Uterus (tissue), 4 donors: Measurements from ENCODE around the gene SLC29A2. TPM values are rescaled to one million over a fixed set of nuclear protein-coding genes. Genes with fewer than 3 reads are reported as not detected.

Source experiments
- DNase-seq, 2 donors: peaks; one replicate each; pipeline ENCODE4 v3.0.0-alpha.2; 2019 to 2020
- H3K27ac ChIP-seq, 2 donors: fragments of 200-600 bp; sonication (generic); 1 replicate in 1 of 2; 2 replicates in 1 of 2; pipeline ENCODE4 v1.5.1; 2016 to 2018
- H3K27me3 ChIP-seq, 2 donors: fragments of 200-600 bp; sonication (generic); one replicate each; pipeline ENCODE4 v1.5.1; 2018 to 2019; ENCODE audit warnings: control low read depth in 1 of 2
- H3K36me3 ChIP-seq, 2 donors: fragments of 200-600 bp; sonication (generic); one replicate each; pipeline ENCODE4 v1.5.1; 2019; ENCODE audit warnings: control low read depth in 1 of 2
- H3K4me1 ChIP-seq, 2 donors: fragments of 200-600 bp; sonication (generic); one replicate each; pipeline ENCODE4 v1.5.1; 2018 to 2019; ENCODE audit warnings: control low read depth in 1 of 2
- H3K4me3 ChIP-seq, 2 donors: fragments of 200-600 bp; sonication (generic); 1 replicate in 1 of 2; 2 replicates in 1 of 2; pipeline ENCODE4 v1.5.1; 2018 to 2019; ENCODE audit warnings: mild to moderate bottlenecking in 1 of 2
- H3K9me3 ChIP-seq, 2 donors: fragments of 200-600 bp; sonication (generic); one replicate each; pipeline ENCODE4 v1.5.1; 2019; ENCODE audit warnings: control low read depth in 1 of 2
- CTCF ChIP-seq, 4 experiments: fragments of 200-600 bp in 2 of 4; fragments of 450-650 bp in 2 of 4; sonication (generic) in 2 of 4; IDR thresholded peaks; one replicate each; pipeline ENCODE4 v1.5.1; 2016 to 2019; ENCODE audit warnings: antibody characterized with exemption in 4 of 4, mild to moderate bottlenecking in 2 of 4, moderate library complexity in 1 of 4
- POLR2A ChIP-seq, 2 donors: fragments of 450-650 bp; IDR thresholded peaks; one replicate each; pipeline ENCODE4 v1.6.1; 2016; ENCODE audit warnings: antibody characterized with exemption in 2 of 2, mild to moderate bottlenecking in 1 of 2, moderate library complexity in 1 of 2
- intact Hi-C: fragments of 100-400 bp; cut with DNase I; formaldehyde crosslinking; loops from one replicate; pipeline ENCODE4 v1.15.1; 2023; ENCODE audit warnings: low total_unique reads
- total RNA-seq, 4 donors: library from RNA; depleted of rRNA in 3 of 4; stranded (reverse); fragments of >200 nt in 3 of 4; gene quantifications; one replicate each; pipeline versions ENCODE4 v1.1.0 to v1.2.4, GENCODE V29; 2014 to 2023
- donor health status: DM: yes; HTN: yes; CAD: no.

The SLC29A2 gene
- total RNA-seq, 4 donors from 2014 or later, result 0.26 to 3.5 (median 1.5) TPM; not detected in 1

DNA sequence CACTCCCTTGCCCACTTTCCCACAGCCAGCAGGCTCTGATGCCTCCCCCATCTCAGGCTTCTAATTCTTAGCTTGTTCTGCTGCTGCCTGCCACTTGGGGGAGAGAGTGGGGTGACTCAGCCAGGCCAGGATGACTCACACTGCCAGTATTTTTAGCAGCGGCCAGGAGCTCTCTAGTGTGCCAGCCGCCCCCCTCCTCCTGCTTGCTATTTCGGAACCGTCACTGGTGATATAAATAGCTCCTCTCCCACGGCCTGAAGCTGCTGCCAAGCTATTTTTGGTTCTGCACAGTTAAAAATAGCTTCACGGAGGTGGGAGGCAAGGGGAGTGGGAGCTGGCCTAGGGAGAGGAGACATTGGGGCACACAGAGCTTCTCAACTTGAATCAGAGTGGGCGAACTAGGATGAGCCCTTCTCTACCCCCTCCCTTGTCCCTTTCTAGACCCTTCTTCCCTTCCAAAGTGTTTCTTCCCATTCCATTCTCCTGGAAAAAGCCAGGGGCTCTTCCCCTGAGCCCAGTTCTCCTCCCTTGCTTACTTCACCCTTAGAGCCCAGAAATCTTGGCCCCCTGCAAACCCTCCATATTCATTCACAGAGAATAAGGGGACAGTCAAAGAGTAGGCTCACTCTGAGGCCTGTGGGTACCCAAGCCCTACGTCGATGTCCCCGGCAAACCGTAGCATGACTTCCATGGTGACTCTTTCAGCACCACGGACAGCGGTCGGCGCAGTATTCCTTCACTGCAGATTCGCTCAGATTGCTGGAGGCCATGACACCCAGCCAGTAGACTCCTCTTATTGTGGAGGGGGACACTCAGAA is 46.8 kb upstream of the SLC29A2 start:
- Histone ChIP-seq H3K36me3 (no peaks in the 10 kb centered on the region), H3K27ac (peak overlapping the region; percentile 75 to 90), H3K4me3 (no peak overlapping the region), H3K9me3 (no peaks in the 10 kb centered on the region), H3K4me1 (peaks cover 0 to 14% of the 10 kb centered on the region in 2 donors), H3K27me3 (no peaks in the 10 kb centered on the region)
- TF ChIP-seq POLR2A (IDR thresholded peaks at IDR 0.05), result no peak
- TF ChIP-seq CTCF (IDR thresholded peaks at IDR 0.05), result peak; percentile 42 to 62 (median 54)
- DNase-seq, result peak; percentile 85 to 93
- intact Hi-C loops, result loop anchor here (10.0 kb wide), 1 partner anchor 266 kb away; no protein-coding TSS in a partner anchor

DNA sequence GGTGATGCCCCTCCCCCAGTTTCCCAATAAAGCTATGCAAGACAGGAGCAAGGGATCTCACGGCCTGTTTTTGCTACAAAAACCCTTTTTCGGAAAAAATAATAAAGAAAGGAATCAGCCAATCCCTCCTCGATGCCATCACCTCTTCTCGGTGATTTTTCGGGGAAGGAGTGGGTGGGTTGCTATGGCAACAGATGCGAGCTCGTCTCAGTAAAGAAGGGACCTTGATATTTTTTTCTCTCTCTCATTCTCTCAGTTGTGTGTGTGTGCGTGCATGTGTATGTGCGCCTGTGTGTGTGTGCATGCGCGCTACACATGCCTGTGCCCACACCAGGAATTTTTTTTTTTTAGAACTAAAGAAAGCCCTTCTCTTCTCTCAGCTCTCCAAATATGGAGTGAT is 45.4 kb upstream of the SLC29A2 start:
- intact Hi-C loops, result loop anchor here (10.0 kb wide), 1 partner anchor 268 kb away; no protein-coding TSS in a partner anchor
- Histone ChIP-seq H3K27ac (no peak overlapping the region), H3K36me3 (no peaks in the 10 kb centered on the region), H3K4me3 (no peak overlapping the region), H3K27me3 (no peaks in the 10 kb centered on the region), H3K4me1 (peaks cover 0 to 14% of the 10 kb centered on the region in 2 donors), H3K9me3 (no peaks in the 10 kb centered on the region)
- TF ChIP-seq POLR2A (IDR thresholded peaks at IDR 0.05), result no peak
- TF ChIP-seq CTCF (IDR thresholded peaks at IDR 0.05), result no peak
- no peak for DNase-seq

- no peak for DNase-seq
- Histone ChIP-seq H3K27ac (no peak overlapping the region), H3K36me3 (no peaks in the 10 kb centered on the region), H3K9me3 (no peaks in the 10 kb centered on the region), H3K4me1 (peaks cover 0 to 7% of the 10 kb centered on the region in 2 donors), H3K4me3 (no peak overlapping the region), H3K27me3 (no peaks in the 10 kb centered on the region)
- intact Hi-C loops, result loop anchor here (10.0 kb wide), 1 partner anchor 269 kb away; no protein-coding TSS in a partner anchor
- no peak for TF ChIP-seq CTCF (IDR thresholded peaks at IDR 0.05)
- no peak for TF ChIP-seq POLR2A (IDR thresholded peaks at IDR 0.05)
These were observed 43.9 kb upstream of the SLC29A2 start for GRCh38 chr11:66415423-66415822.

DNA sequence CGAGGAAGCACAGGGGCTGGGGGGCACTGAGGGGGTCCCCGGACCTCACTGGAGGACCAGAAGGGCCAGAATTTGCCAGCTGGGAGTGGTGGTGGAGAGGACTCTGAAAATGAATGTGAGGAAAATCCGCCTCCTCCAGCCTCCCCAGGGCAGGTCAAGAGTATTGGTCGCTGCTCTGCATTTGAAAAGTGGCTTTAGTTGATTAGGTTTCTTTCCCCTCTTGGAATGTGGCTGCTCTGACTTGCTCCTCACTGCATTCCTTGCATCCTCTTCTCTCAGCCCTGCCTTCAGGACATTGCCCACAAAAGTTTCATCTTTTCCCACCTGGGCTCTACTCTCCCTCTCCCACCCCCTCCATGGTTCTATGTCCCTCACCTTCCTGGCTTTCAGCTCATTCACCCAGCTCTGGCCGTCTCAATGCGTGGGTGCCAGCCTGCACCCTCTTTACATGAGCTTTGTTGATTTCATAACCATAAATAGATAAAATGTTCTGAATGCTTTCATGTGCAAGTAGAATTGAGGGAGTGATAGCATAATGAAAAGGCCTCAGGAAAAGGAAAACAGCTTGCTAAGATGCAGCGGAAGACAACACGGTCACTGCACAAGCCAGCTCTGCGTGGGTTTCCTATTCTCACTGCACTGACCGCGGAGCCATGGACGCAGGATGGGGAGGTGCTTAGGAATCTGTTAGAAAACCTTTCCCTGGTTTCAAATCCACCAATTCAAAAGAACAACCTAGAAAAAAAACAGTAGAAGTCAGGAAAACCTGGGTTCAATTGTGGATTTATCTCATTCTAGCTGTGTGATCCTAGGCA is 42.8 kb upstream of the SLC29A2 start:
- Histone ChIP-seq H3K4me3 (no peak overlapping the region), H3K4me1 (peaks cover 0 to under 1% of the 10 kb centered on the region in 2 donors), H3K27ac (no peak overlapping the region), H3K9me3 (no peaks in the 10 kb centered on the region), H3K36me3 (no peaks in the 10 kb centered on the region), H3K27me3 (no peaks in the 10 kb centered on the region)
- intact Hi-C loops, result loop anchor here (10.0 kb wide), 1 partner anchor 270 kb away; no protein-coding TSS in a partner anchor
- TF ChIP-seq POLR2A (IDR thresholded peaks at IDR 0.05) (no peak), CTCF (IDR thresholded peaks at IDR 0.05) (no peak)
- no peak for DNase-seq
